SK-N-SH (cell line): Measurements from ENCODE around the gene CYP46A1.

ENCODE experiments used
- TF ChIP-seq, protein P1 (sequence below): IDR thresholded peaks from 2 replicates; pipeline ENCODE4 v1.4.0; 2012; ENCODE audit warnings: low read depth
- TF ChIP-seq, protein P2 (sequence below): fragments of 200-600 bp; sonication (generic); IDR thresholded peaks from 2 replicates; pipeline ENCODE4 v1.6.1; 2017; ENCODE audit warnings: antibody characterized with exemption, mild to moderate bottlenecking, moderate library complexity

DNA sequence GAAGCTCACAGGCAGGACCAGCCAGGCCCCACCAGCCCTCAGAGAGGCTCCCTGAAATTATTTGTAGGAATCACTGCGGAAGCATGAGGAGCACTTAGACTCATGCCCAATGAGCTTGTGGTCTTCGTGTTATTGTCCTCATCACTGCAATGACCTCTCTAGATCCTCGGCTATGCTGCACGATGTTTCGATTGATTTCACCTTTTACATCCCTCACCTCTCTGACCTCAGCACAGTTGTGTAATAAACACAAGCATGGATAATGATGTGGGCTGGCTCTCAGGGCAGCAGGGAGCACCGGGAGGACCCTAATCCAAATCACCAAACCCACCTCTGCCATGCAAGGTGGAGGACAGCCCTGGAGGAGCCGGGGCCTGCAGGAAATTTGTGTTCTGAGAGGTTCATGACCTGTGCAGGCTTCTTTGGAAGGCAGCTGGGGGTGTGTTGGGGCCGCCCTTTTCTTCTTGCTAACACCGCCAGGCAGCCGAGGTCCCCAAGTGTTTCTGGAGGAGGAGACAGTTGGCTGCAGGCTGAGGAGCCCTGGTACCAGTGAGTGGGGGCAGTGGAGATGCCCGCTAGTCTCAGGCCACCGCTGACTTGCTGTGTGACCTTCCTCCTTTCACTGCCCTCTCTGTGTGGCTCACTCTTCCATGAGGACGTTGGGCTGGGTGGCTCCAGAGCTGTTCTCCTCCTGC lies 79.6 kb downstream of the CYP46A1 start:
- TF ChIP-seq, protein P1, sequence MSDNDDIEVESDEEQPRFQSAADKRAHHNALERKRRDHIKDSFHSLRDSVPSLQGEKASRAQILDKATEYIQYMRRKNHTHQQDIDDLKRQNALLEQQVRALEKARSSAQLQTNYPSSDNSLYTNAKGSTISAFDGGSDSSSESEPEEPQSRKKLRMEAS, result no peak
- TF ChIP-seq, protein P2, sequence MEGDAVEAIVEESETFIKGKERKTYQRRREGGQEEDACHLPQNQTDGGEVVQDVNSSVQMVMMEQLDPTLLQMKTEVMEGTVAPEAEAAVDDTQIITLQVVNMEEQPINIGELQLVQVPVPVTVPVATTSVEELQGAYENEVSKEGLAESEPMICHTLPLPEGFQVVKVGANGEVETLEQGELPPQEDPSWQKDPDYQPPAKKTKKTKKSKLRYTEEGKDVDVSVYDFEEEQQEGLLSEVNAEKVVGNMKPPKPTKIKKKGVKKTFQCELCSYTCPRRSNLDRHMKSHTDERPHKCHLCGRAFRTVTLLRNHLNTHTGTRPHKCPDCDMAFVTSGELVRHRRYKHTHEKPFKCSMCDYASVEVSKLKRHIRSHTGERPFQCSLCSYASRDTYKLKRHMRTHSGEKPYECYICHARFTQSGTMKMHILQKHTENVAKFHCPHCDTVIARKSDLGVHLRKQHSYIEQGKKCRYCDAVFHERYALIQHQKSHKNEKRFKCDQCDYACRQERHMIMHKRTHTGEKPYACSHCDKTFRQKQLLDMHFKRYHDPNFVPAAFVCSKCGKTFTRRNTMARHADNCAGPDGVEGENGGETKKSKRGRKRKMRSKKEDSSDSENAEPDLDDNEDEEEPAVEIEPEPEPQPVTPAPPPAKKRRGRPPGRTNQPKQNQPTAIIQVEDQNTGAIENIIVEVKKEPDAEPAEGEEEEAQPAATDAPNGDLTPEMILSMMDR, result no peak
